ENCODE results near the gene CD274. TPM values are rescaled to one million over a fixed set of nuclear protein-coding genes. Genes with fewer than 3 reads are reported as not detected.

The CD274 gene
- total and polyA plus RNA-seq, 2 donors (not counting 1 experiment from before 2014, with no cell fraction given) = 3.1 to 3.3 TPM

DNA sequence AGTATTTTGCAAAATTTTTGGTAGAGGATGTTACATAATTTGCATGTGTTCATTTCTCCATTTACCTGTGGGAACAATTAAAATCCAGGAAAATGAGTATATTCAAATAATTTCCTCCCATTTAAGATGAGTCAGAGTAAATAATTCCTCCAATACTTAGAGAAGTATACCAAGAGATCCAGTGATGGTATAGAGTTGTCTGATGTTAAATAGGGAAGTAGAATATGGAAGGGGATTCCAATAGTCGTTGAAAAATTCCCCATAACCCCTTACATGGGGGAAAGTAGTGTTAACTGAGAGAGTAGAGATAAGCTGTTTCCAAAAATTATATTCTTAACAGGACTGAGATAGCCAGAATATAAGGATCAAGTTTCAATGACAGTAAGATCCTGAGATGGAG, 15.7 kb downstream of the CD274 start:
- Histone ChIP-seq H3K4me2 (ENCODE audit: extremely low read depth, insufficient read depth, low read length) (no peak overlapping the region), H3K27me3 (ENCODE audit: control insufficient read depth, insufficient read depth, low read length) (no peaks in the 10 kb centered on the region), H3K36me3 (ENCODE audit: control insufficient read depth, insufficient read depth, low read length) (peaks cover 4% of the 10 kb centered on the region), H3K9ac (ENCODE audit: insufficient read depth, low read length) (no peak overlapping the region), H3K79me2 (ENCODE audit: control insufficient read depth, insufficient read depth, low read length) (no peaks in the 10 kb centered on the region), H3K4me1 (ENCODE audit: control insufficient read depth, extremely low read depth, insufficient read depth, low read length) (no peaks in the 10 kb centered on the region), H3K4me3 (replicated peaks in 1 of 4; ENCODE audit: control extremely low read depth in 1 of 4, insufficient read depth in 1 of 4, low read depth in 3 of 4, low read length in 4 of 4) (no peak overlapping the region), H3K27ac (ENCODE audit: insufficient read depth, low read length) (no peak overlapping the region), H3K9me3 (ENCODE audit: control insufficient read depth, insufficient read depth, low read depth, low read length) (no peaks in the 10 kb centered on the region), H2AFZ (ENCODE audit: low read length) (no peak overlapping the region), H4K20me1 (ENCODE audit: control insufficient read depth, extremely low read depth, insufficient read depth, low read length) (no peaks in the 10 kb centered on the region)
- TF ChIP-seq CTCF (conservative IDR thresholded peaks at IDR 0.05 in 1 of 2, IDR thresholded peaks at IDR 0.05 in 1 of 2; ENCODE audit: low read depth in 1 of 2, low read length in 2 of 2) (no peak), EZH2 (IDR thresholded peaks at IDR 0.05; ENCODE audit: low read length, missing control alignments) (no peak)
- DNase-seq (ENCODE audit: low read depth in 2 of 2) = no peak

DNA sequence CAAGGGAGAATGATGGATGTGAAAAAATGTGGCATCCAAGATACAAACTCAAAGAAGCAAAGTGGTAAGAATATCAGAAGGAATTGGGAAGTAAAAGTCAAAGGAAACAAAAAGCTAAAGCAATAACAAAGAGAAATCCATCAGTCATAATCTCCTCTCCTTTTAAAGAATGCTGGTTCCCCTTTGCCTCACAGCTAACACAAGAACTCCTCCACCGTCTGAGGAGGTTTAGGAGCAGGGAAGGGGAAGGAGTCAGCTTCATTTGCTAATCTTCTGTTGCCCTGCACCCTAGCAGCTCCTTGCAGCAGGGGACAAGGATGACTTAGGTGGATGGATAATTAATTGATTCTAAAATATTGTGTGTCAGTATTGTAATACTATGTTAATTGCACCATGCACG, 16.4 kb downstream of the CD274 start:
- no peak overlapping the region for H3K27ac ChIP-seq (ENCODE audit: insufficient read depth, low read length)
- no peak overlapping the region for H2AFZ ChIP-seq (ENCODE audit: low read length)
- no peaks in the 10 kb centered on the region for H3K4me1 ChIP-seq (ENCODE audit: control insufficient read depth, extremely low read depth, insufficient read depth, low read length)
- no peak for TF ChIP-seq EZH2 (IDR thresholded peaks at IDR 0.05; ENCODE audit: low read length, missing control alignments)
- TF ChIP-seq CTCF (conservative IDR thresholded peaks at IDR 0.05 in 1 of 2, IDR thresholded peaks at IDR 0.05 in 1 of 2; ENCODE audit: low read depth in 1 of 2, low read length in 2 of 2) = no peak
- no peaks in the 10 kb centered on the region for H3K27me3 ChIP-seq (ENCODE audit: control insufficient read depth, insufficient read depth, low read length)
- no peak overlapping the region for H3K4me3 ChIP-seq (replicated peaks in 1 of 4; ENCODE audit: control extremely low read depth in 1 of 4, insufficient read depth in 1 of 4, low read depth in 3 of 4, low read length in 4 of 4)
- no peaks in the 10 kb centered on the region for H4K20me1 ChIP-seq (ENCODE audit: control insufficient read depth, extremely low read depth, insufficient read depth, low read length)
- peaks cover 4% of the 10 kb centered on the region for H3K36me3 ChIP-seq (ENCODE audit: control insufficient read depth, insufficient read depth, low read length)
- DNase-seq (ENCODE audit: low read depth in 2 of 2) = no peak
- H3K9me3 ChIP-seq (ENCODE audit: control insufficient read depth, insufficient read depth, low read depth, low read length) = no peaks in the 10 kb centered on the region
- no peaks in the 10 kb centered on the region for H3K79me2 ChIP-seq (ENCODE audit: control insufficient read depth, insufficient read depth, low read length)
- H3K9ac ChIP-seq (ENCODE audit: insufficient read depth, low read length) = no peak overlapping the region
- no peak overlapping the region for H3K4me2 ChIP-seq (ENCODE audit: extremely low read depth, insufficient read depth, low read length)

DNA sequence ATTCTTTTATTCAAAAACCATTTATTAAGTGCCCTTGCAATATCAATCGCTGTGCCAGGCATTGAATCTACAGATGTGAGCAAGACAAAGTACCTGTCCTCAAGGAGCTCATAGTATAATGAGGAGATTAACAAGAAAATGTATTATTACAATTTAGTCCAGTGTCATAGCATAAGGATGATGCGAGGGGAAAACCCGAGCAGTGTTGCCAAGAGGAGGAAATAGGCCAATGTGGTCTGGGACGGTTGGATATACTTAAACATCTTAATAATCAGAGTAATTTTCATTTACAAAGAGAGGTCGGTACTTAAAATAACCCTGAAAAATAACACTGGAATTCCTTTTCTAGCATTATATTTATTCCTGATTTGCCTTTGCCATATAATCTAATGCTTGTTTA, 18.5 kb downstream of the CD274 start:
- TF ChIP-seq CTCF (conservative IDR thresholded peaks at IDR 0.05 in 1 of 2, IDR thresholded peaks at IDR 0.05 in 1 of 2; ENCODE audit: low read depth in 1 of 2, low read length in 2 of 2) (no peak), EZH2 (IDR thresholded peaks at IDR 0.05; ENCODE audit: low read length, missing control alignments) (no peak)
- H3K79me2 ChIP-seq (ENCODE audit: control insufficient read depth, insufficient read depth, low read length) = no peaks in the 10 kb centered on the region
- DNase-seq (ENCODE audit: low read depth in 2 of 2) = no peak
- no peak overlapping the region for H3K9ac ChIP-seq (ENCODE audit: insufficient read depth, low read length)
- H3K36me3 ChIP-seq (ENCODE audit: control insufficient read depth, insufficient read depth, low read length) = peaks cover 4% of the 10 kb centered on the region
- no peaks in the 10 kb centered on the region for H3K27me3 ChIP-seq (ENCODE audit: control insufficient read depth, insufficient read depth, low read length)
- H3K9me3 ChIP-seq (ENCODE audit: control insufficient read depth, insufficient read depth, low read depth, low read length) = no peaks in the 10 kb centered on the region
- H3K4me3 ChIP-seq (replicated peaks in 1 of 4; ENCODE audit: control extremely low read depth in 1 of 4, insufficient read depth in 1 of 4, low read depth in 3 of 4, low read length in 4 of 4) = no peak overlapping the region
- no peak overlapping the region for H3K4me2 ChIP-seq (ENCODE audit: extremely low read depth, insufficient read depth, low read length)
- H4K20me1 ChIP-seq (ENCODE audit: control insufficient read depth, extremely low read depth, insufficient read depth, low read length) = no peaks in the 10 kb centered on the region
- H3K27ac ChIP-seq (ENCODE audit: insufficient read depth, low read length) = no peak overlapping the region
- H3K4me1 ChIP-seq (ENCODE audit: control insufficient read depth, extremely low read depth, insufficient read depth, low read length) = no peaks in the 10 kb centered on the region
- H2AFZ ChIP-seq (ENCODE audit: low read length) = no peak overlapping the region

Measured in fibroblast of lung (primary cell).